GM19043 (cell line): ENCODE data around the gene DDX10.
"Not testable (repeated sequence)": the region's sequence is repeated elsewhere in the genome, so short reads cannot be mapped to it uniquely, and the experiment has no call there.

Source experiments
- ATAC-seq: cut with Tn5 transposase; IDR thresholded peaks from one replicate; pipeline ENCODE4 v1.9.1; 2021; ENCODE audit warnings: low read depth; ENCODE audit not compliant: unreplicated experiment

Gene DDX10

DNA sequence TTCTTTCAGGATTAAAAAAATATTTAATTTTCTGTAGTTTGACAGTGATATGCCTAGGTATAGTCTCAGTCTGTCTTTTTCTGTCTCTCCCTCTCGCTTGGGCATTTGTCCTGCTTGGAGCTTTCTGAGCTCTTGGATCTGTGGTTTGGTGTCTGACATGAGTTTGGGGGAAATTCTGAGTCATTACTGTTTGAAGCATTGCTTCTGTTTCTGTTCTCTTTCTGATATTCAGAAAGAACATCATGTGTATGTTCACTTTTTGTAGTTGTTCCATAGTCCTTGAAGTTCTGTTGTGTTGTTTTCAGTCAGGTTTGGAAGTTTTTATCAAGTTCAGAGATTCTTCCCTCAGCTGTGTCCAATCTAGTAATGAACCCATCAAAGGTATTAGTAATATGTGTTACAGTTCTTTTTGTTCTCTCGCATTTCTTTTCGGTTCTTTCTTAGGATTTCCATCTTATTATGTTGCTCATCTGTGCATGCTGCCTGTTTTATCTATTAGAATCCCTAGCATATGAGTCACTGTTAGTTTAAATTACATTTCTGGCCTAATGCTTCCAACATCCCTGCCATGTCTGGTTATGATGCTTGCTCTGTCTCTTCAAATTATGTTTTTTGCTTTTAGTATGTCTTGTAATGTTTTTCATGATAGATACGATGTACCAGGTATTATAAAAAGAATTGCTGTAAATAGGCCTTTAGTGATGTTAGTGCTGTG lies 48.4 kb downstream of the DDX10 start:
- no peak for ATAC-seq

DNA sequence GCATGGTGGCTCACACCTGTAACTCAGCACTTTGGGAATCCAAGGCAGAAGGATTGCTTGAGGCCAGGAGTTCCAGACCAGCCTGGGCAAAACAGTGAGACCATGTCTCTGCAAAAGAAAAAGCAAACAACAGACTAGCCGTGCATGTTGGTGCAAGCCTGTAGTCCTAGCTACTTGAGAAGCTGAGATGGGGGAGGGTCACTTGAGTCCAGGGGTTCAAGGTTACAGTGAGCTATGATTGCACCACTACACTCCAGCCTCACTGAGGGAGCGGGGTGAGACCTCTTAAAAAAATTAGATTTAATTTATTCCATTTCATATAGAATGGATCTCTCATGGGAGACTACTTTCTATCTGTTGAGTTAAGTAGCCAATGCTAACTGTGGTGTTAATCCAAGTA lies 50.4 kb downstream of the DDX10 start:
- no peak for ATAC-seq

DNA sequence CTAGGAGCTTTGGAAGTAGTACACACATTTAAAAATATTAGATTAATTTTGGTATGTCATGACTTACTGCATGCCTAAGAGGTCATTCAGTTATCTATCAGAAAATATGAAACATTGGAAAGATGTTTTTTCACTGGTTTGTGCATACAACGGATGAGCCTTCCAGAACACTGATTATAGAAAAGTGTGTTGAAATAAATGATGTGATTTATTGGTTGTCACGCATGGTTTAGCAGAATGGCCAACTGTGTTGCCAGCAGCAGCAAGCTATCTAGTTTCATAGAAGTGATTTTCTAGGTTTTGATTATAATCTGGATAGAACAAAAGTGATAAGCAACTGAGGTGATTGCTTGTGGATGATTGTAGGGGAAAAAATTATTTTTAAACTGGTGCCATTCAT lies 53.6 kb downstream of the DDX10 start:
- no peak for ATAC-seq

DNA sequence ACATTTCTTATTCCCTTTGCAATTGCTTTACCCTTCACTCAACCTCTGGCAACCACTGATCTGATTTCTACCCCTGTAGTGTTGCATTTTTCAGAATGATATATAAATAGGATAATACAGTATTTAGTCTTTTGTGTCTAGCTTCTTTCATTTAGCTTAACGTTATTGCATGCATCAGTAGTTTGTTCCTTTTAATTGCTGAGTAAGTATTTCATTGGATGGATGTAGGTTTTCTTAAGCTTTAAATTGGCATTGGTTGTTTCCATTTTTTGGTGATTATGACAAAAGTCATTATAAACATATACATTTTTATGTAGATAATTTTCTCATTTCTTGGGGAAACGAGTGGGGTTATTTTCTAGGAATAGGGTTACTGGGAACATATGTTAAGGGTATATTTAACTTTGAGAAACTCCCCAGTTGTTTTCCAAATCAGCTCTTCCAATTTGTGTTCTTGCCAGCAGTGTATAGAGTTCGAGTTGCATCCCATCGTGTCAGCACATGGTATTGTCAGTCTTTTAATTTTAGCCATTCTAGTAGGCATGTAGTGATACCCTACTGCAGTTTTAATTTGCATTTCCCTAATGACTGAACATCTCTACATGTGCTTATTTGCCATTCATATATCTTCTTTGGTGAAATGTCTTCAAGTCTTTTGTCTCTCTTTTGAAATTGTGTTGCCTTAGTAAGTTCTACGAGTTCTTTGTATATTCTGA lies 60.3 kb downstream of the DDX10 start:
- ATAC-seq: no peak

DNA sequence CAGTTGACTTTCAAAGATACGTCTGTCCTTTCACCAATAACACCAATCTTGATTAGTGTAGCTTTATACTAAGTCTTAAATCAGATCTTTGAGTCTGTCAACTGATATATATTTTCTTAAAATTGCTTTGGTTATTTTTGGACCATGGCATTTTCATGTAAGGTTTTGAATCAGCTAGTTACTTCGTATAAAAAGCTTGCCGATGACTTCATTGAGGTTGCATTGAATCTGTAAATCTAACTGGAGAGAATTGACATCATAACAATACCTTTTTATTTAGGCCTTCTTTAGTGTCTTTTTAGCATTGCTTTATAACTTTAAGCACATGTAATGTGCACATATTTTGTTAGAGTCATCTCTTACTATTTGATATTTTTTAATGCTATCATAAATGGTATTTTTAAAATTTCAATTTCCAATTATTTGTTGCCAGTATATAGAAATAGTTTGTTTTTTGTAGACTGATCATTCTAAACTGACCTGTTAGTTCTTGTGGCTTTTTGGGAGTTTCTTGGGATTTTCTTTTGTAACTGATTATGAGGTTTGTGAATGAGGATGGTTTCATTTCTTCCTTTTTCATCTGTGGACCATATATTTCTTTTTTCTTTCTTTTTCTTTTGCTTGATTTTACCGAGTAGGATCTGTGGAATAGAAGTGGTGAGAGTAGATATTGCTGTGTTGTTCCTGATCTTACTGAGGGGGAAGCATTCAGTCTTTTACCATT lies 61.4 kb downstream of the DDX10 start:
- no peak for ATAC-seq

DNA sequence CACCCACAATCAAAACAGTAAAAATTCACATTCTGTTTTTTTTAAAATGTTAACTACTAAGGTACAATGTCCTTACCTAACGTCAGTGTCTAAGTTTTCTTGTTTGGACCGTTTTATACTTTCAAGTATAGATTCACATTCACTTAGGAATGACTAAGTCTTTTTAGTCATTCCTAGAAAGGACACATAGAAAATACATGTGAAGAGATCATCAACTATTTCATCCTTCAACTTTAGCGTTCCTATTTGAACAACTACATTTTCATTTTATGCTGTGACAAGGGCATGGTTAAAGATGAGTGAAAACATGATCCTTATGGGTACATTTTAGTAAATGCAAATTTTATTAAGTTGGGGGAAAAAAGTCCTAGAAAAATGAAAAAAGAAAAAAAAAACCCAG lies 62.8 kb downstream of the DDX10 start:
- no peak for ATAC-seq

DNA sequence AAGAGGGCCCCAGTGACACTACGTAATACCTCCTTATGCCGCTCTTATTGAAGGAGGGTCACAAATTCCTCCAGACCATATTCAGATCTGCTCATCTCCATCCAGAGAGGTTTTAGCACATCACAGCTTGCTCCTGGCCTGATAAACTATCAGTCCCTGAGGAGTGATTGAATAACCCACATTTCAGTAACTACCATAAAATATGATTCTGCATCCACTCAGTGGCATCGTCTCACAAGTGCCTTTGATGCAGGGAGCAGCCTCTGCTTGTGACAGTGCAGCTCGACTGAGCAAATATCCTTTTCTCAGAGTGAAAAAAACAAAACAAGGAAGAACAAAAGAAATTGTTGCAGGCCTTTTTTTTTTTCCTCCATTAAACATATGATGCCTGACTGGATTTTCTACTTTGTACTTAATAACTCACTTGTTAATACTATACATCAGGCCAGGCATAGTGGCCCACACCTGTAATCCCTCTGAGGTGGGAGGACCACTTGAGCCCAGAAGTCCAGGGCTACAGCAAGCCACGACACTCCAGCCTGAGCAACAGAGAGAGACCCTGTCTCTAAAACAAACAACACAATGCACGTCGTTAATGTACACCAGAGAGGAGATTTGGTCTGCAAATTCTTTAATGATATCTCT lies 64.5 kb downstream of the DDX10 start:
- no peak for ATAC-seq

DNA sequence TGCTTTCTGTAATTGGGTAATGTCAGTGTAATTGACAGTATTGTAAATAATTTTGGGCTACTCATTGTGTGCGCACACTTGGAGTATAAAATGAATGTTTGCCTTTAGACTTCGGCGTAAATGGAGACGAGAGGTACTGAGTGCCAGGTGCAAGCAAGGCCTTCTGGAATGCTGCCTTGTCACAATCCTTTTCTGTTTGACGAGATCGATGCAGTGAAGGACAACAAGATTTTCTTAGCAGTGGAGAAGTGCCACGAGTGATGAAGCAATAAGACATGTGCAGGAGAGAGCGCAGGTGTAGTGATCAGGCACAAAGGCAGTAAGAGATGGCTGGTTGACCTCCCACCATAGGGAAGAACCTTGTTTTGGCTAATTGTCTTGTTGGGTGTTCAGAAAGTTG lies 67.5 kb downstream of the DDX10 start:
- no peak for ATAC-seq

DNA sequence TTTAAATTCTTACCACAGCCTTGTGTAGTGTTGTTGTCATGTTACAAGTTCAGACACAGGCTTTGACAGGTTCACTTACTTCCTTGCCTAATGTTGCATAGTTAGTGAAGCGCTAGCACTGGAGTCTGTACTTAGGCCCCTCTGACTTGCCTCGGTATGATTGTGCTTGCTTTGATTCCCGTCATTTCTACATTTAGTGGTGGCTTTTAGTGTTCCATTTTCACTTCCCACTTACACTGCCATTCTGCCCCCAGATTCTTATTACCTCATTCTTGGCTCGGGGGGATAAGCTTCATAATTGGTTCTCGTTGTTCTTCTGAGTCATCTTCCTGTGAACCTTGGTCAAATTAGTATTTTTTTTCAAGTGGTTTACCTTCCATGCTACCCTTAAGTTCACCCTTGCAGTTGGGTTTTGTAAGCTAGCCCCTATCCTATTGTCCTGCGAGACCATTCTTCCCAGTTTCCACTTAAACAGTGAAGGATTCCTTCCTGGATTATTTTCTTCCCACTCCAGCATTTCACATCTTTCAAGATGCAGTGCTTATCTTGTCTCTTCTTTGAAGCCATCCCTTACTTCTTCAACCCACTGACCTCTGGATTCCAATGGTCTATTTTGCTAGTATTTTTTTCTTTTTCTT lies 68.7 kb downstream of the DDX10 start:
- peak; percentile 86 for ATAC-seq

DNA sequence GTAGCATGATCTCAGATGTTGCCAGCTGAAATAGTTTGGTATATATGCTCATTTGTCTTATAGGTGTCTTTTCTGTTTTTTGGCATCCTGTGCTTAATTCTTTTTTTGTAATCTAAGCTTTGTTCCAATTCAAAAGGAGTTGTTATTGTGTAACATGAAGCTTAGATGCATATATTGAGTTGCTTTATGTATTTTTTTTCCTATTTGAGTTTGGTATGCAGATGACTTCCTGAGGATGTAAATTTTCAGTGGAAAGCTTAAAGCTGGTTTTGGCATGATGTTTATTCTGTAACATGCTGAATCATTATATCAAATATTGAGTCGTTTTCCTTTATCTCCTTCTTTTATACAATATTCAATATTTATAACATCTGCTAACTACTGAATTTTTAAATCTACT lies 69.4 kb downstream of the DDX10 start:
- ATAC-seq: no peak

DNA sequence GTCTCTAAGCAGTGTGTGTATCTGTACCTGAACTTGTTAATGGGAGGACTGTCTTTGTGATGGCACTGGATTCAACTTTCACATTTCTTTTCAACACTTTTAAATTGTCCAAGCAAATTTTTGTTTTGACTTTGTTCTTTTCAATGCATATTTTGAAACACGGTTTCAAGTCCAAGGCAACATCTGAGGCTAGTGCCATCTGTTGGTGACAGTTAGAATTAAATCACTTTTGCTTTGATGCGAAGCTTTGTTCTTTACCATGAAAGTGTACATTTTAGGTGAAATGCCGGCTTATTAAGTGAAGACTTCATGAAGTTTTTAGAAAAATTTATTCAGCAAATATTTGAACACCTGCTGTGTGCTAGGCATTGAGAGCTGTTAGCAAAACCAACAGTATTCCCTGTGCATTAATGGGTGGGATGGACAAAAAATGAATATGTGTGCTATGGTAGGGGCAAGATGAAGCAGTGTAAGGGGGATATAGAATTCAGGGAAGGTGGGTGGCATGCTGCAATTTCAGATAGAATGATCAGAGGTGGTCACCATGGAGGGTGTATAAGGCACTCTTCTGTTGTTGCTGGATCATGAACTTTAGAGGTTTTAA lies 70.2 kb downstream of the DDX10 start:
- no peak for ATAC-seq

DNA sequence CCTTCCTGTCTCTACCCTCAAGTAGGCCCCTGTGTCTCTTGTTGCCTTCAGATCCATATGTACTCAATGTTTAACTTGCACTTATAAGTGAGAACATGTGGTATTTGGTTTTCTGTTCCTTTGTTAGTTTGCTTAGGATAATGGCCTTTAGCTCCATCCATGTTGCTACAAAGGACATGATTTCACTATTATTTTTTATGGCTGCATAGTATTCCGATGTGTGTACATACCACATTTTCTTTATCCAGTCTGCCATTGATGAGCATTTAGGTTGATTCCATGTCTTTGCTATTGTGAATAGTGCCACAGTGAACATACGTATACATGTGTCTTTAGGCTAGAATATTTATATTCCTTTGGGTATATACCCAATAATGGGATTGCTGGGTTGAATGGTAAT lies 75.3 kb downstream of the DDX10 start:
- not testable (repeated sequence) for ATAC-seq

DNA sequence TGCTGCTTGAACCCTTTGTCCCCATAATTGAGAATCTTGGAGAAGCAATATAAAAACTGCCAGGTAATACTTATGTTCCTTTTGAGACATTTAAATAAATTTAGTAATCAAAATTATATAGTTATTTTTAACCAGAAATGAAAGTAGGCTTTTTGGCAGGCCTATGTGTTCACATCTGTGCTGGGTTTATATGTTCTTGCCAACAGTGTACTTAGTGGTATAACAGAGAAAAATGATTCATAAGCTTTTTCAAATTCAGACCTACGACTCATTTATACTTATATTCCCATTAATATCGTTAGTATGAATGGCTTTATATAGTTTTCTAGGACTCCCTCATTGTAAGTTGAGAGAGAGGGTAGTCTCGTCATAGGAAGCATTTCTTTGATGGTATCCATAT lies 79.0 kb downstream of the DDX10 start:
- ATAC-seq: no peak

DNA sequence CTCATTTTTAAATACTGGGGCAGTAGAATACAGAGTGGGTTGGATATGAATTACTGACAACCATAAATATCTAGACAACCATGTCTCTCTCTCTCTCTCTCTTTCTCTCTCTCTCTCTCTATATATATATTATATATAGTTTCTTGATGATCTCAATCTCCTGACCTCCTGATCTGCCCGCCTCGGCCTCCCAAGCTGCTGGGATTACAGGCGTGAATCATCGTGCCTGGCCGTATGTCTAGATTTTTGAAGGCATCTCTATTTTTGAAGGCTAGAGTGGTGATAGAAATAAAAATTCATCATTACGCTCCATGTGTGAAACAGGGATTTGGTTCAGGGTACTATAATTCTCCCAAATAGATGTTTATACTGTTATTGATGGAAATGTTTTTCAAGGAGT lies 84.1 kb downstream of the DDX10 start:
- ATAC-seq: no peak

DNA sequence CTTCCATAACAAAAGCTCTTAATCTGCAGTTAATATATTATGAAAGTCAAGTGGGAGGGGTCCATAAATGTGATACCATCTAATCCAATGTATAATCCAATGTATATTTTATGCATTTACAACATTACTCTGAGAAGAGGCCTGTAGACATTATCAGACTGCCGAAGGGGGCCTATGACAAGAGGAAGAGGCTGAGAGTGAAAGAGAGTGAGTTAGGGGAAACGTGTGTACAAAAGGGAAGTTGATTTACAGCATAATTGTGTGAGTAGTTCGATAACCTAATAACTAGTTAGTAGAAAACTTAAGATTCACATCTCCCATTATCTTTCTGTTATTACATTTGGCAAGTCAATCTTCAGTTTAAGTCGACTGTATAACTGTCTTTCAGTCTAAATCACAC lies 86.6 kb downstream of the DDX10 start:
- ATAC-seq: peak; percentile 74

DNA sequence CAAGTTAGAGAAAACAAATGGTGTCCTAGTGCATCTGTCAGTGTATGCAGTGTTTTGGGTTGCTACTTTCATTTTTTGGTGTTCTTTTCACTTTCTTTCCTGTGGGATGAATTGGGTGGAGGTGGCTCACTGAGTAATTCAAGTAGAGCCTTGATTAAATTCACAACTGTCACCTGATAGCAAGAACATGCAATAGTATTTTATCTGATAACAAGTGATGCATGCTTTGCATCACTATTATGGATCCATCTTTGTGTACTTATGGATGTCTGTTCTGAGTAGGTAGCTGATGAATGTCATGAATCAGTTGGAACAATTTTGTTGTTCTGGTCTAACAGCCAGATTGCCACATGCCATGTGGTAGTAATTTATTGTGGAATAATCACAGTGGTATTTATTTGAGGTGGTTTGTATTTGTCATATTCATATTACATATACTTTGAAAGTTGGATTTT lies 87.5 kb downstream of the DDX10 start:
- ATAC-seq: no peak

DNA sequence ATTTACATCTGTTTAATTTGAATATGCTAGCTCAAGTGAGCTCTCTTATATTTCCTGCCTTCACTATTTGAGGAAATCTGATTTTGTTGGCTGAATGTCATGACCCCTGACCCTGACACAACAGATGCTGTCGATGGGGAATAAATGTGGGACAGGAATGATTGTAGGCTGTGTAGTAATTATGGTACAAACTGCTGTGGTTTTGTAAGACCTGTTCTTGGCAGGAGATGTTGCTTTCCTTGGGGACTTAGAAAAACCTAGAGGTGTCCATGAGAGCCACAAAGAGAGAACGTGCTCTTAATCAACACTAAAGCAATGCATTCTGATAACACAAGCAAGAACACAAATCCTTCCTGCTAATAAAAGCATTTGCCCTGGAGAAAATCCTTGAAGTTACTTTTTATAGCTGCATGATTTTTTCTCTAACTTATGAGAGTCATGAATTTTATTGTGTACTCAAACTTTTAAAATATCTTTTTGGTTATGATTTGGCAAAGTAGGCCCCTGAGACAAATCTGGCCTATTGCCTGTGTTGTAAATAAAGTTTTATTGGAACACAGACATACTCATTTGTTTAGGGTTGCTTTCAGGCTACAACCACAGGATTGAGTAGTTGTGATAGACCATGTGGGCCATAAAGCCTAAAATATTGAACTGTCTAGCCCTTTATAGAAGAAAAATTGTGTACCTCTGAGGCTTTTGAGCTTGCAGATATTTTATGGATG lies 90.2 kb downstream of the DDX10 start:
- no peak for ATAC-seq

DNA sequence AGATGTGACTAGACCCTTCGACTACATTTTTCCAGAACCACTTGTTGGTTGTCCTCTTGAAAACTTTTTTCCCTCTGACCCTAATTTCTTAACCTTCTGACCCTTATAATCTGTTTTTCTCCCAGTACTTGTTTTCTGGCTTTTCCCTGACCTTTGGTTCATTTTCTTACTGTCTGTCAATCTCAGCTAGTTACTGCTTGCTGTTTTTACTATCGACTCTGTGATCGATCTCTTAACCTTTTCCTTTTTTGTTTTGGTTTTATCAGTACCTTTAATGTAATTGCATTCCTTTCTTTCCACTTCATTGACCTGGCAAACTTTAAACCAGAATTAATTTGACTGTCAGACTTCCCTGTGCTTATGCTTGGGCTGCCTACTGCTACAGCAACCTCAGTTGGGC lies 92.8 kb downstream of the DDX10 start:
- ATAC-seq: no peak

DNA sequence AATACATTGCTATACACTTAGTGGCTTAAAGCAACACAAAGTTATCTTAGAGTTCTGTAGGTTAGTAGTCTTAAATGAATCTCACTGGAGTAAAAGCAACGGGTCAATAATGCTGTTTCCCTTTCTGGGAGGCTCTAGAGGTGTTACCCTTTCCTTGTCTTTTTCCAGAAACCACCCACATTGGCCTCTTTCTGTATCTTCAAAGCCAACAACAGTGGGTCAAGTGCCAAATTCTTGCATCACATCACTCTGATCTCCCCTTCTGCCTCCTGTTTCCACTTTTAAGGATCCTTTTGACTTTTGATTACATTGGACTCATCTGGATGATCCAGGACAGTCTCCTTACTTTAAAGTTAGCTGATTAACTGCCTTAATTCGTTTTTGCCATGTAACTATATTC lies 93.6 kb downstream of the DDX10 start:
- no peak for ATAC-seq
